Measurements from ENCODE around the gene PRICKLE2.

PRICKLE2 gene

DNA sequence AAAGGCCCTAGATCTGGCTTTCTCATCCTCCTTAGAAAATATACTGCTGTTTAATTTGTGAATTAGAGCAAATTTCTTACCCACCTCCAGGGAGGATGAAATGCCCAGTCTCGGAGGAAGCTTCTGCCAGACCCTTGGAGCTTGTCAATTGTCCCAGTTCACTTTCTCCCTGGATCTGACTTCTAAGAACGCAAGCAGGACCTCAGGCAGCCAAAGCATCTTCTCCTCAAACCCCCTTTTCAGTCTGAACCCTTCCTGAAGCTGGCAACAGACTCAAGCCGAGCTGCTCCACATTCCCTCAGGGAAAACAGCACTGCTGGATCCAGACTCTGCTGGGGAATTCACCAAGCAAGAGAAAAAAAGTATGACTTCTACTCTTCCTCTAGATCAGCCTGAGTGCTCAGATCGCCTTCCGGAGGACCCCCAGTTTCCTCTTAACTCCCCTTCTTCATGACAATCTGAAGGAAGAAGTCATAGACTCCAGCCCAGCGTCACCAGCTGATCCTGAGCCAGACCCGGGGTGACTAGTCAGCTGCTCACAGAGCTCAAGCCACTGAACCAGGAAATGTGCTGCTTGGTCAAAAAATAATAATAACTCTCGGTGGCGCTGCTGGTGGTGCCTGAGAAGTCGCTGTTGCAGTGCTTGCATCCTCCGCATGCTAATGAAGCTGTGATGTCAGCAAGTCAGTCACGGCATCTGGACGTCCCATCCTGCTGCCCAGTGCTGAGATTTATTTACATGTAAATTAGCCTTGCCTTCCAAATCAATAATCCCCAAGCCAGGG is at the start of gene PRICKLE2:
TSS of gene PRICKLE2 (minus strand) at position 641 of the 785 bp plus-strand sequence. CDS start 26,539 bp downstream, outside the sequence.
- DNase-seq: no peak

- DNase-seq: no peak
Observed at GRCh38 chr3:64272842-64273241, 47.6 kb upstream of the PRICKLE2 start.

DNA sequence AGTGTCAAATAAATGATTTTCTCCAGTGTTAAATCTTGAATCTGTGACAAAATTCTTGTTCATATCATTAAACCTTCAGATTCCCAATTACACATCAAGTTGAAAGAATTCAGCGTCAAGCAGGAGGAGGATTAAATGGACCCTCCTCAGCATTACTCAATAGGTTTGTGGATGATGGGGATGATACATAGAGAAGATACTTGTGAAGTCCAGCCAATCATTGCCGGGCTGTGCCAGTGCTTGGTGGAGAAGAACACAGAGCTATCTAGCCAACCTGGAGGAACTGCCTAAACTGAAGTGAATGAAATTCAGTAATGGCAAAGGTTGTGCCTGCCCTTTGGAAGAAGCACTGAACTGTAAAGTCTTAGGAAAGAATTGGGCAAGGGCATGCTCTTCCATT is 47.0 kb upstream of the PRICKLE2 start:
- no peak for DNase-seq

DNA sequence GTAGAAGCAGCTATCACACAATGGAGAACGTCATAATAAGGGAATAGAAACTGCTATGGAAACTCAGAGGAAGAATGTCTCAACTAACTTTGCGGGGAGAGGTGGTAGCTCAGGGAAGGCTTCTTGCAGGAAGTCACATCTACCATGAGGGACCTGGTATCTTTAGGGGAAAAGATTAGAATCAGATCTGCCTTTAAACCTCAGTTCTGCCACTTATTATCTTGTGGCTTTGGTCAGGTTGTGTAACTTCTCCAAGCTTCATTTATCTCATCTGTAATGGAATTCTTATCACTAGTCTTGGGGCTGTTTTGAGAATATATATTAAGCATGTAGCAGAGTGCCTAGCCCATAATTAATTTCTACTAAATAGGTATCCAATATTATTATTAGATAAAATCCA is 46.4 kb upstream of the PRICKLE2 start:
- no peak for DNase-seq

GRCh38 chr3:64270866-64271260 is 45.6 kb upstream of the PRICKLE2 start:
- DNase-seq: no peak

- DNase-seq: no peak
Observed at GRCh38 chr3:64270142-64270865, 45.0 kb upstream of the PRICKLE2 start.

DNA sequence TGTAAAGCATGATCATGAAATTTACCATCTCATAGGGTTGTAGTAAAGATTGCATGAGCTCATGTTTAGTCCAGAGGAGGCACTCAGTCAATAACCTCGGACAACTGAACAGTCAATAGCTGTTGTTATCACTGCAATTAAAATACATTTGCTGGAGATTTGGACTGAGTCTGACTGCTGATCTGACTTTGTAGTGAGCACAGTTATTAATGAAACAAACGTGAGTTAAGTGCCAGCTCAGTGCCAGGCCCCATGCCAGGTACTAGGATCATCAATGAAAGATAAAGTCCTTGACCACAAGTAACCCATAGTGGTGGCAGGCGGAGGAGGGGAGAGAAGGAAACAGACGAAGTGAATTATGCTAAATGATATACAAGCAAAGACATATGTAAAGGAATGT is 43.7 kb upstream of the PRICKLE2 start:
- no peak for DNase-seq

GRCh38 chr3:64267721-64268604 is 42.7 kb upstream of the PRICKLE2 start:
- no peak for DNase-seq

GRCh38 chr3:64266983-64267382 is 41.7 kb upstream of the PRICKLE2 start:
- no peak for DNase-seq

- DNase-seq: no peak
Observed at GRCh38 chr3:64266065-64266931, 41.0 kb upstream of the PRICKLE2 start.

DNA sequence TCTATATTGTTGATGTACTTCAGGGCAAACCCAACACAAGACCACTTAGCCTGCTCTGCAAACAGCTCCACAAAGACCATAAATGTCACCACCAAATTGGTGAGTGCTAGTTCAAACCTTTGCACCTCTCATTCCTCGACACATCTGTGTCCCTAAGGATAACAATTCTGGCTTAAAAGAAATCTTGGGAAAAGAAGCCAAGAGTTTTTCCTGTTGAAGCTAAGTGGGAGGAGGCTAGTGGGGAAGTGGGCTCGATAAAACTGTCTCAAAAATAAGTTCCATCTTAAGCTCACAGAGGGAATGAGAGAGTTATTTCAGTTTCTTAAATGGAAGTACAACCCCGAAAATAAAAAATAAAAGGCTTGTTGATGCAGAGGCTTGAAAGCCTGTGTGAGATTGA is 40.4 kb upstream of the PRICKLE2 start:
- no peak for DNase-seq

DNA sequence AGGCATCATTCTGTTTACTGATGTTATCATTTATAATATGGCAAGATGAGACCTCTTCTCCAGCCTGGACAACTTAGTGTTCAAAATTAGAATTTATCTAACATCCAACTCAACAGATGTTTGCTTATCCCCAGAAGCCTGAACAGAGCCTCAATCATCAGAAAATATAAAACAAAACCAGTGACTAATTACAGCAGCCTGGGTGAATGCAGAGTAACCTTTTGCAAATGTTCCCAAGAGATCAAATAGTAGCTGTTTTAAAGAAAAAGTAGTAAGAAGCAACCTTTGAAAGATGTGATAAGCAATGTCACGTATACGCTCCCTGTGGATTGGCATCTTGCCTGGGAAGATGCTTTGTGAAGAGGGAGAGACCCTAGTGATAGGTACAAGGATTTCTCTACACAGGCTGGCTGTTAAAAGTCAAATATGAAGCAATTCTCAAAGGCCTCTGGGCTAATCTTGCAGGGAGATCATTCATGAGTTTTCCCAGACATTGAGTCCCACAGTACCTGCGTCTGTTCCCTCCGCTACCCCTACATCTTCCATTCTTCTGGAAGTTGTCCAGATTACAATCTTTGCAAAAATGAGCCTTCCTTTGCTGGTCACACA is 39.3 kb upstream of the PRICKLE2 start:
- no peak for DNase-seq

GRCh38 chr3:64262574-64263114 is 37.4 kb upstream of the PRICKLE2 start:
- DNase-seq: no peak

GRCh38 chr3:64260431-64260830 is 35.2 kb upstream of the PRICKLE2 start:
- DNase-seq: no peak

GRCh38 chr3:64259636-64260035 is 34.4 kb upstream of the PRICKLE2 start:
- DNase-seq: no peak

- DNase-seq: no peak
Observed at GRCh38 chr3:64257100-64257755, 32.0 kb upstream of the PRICKLE2 start.

- DNase-seq: no peak
Observed at GRCh38 chr3:64255741-64256340, 30.6 kb upstream of the PRICKLE2 start.

- no peak for DNase-seq
Observed at GRCh38 chr3:64254443-64254842, 29.2 kb upstream of the PRICKLE2 start.

DNA sequence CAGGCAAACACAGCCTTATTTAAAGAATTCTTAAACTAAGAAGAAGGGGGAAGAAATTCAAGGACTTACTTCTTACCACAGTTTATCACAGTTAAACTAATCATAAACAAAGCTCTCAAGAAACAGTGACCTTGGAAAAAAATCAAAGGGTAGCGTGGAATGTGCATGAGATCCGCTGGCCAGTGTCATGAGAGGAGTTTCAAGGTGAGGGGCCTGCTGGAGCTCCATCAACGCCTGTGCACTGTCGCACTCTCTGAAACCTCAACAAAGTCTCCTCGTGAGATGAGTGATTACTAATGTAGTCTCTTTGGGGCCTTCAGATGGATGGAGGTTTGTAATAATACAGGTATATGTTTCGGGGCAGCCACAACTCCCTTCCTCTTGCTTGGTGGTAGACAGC is 28.4 kb upstream of the PRICKLE2 start:
- DNase-seq: no peak

GRCh38 chr3:64251019-64251418 is 25.8 kb upstream of the PRICKLE2 start:
- no peak for DNase-seq

Data from activated CD4-positive, alpha-beta T cell treated with anti-CD3 and anti-CD28 coated beads, Interleukin-2, amount 50 U/mL, for 4 hours (primary cell).